GM18505 (cell line): ENCODE measurements around the gene WFIKKN2.
A peak's percentile ranks its signal among the peaks of the same experiment; 100 is the strongest.
"Not testable (repeated sequence)": the region's sequence is repeated elsewhere in the genome, so short reads cannot be mapped to it uniquely, and the experiment has no call there.

Experiments used
- ATAC-seq: cut with Tn5 transposase; IDR thresholded peaks from one replicate; pipeline ENCODE4 v1.9.1; 2021; ENCODE audit not compliant: unreplicated experiment
- POLR2A ChIP-seq: IDR thresholded peaks from 4 replicates; pipeline ENCODE4 v1.6.1; 2011; ENCODE audit warnings: borderline replicate concordance; ENCODE audit not compliant: insufficient read depth, insufficient read length; ENCODE audit errors: extremely low read depth

Gene WFIKKN2

GRCh38 chr17:50863931-50864330 lies 28.5 kb downstream of the WFIKKN2 start:
- TF ChIP-seq POLR2A, result no peak
- ATAC-seq, result no peak

DNA sequence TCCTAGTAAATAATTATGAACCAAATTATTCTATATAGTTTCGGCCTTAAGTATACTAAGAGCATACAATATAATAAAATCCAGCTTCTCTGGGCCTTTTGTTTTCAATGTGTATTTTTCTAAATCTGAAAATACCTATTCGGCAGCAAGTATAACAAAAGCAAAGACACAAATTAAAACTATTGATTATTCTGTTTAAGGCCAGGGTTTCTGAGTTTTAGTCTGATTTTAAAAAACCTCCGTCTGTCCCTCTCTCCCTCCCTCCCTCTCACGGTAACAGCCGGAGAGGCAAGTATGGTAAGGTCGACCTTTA lies 29.3 kb downstream of the WFIKKN2 start:
- no peak for TF ChIP-seq POLR2A
- no peak for ATAC-seq

- peak; percentile 23 for ATAC-seq
- peak; percentile 20 for TF ChIP-seq POLR2A
Measured at GRCh38 chr17:50865060-50865867, 29.9 kb downstream of the WFIKKN2 start.

GRCh38 chr17:50865868-50866260 lies 30.5 kb downstream of the WFIKKN2 start:
- ATAC-seq, result no peak
- TF ChIP-seq POLR2A, result no peak

- TF ChIP-seq POLR2A, result peak; percentile 99
- peak; percentile 64 for ATAC-seq
Measured at GRCh38 chr17:50866261-50866949, 31.0 kb downstream of the WFIKKN2 start, which contains the start of gene TOB1. TSS of gene TOB1 (minus strand) at chr17:50866354. CDS start at chr17:50864017, 2,337 bp downstream.

DNA sequence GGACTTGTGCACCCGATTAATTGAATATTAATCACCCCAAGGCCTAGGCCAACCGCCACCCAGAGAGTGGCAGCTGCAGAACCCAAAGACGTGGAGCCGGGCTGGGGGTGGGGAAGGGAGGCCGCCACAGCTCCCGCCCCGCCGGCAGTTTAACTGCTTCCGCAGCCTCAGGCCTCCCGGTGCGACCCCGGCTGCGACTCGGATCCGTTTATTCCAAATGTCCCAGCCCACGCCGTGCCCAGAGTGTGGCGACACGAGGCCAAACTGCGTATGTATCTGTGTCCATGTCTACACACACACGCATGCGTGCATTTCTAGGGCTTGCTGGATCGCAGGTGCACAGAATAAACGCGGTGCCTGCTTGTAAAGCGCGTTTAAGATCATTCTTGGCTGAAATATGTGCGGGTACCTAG lies 31.6 kb downstream of the WFIKKN2 start:
- peak; percentile 66 for TF ChIP-seq POLR2A
- ATAC-seq, result peak; percentile 8

GRCh38 chr17:50867363-50868139 lies 32.2 kb downstream of the WFIKKN2 start:
- ATAC-seq, result peak; percentile 26

DNA sequence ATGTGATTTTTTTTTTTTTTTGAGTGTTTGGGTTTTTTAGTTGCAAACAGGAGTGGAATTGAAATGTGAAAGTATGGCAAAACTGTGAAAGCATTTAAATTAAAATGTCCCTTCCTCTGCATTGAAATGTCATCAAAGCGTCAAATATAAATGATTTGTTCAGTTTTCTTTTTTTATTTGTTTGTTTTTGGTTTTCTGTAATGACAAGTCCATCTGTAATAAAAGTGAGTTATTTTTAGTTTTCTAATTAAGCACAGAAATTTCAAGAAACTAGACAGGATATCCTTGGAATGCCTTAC lies 32.7 kb downstream of the WFIKKN2 start:
- no peak for ATAC-seq
- TF ChIP-seq POLR2A, result no peak

More at GRCh38 chr17:50867363-50868139, 32.2 kb downstream of the WFIKKN2 start:
- TF ChIP-seq POLR2A, result peak; percentile 72

DNA sequence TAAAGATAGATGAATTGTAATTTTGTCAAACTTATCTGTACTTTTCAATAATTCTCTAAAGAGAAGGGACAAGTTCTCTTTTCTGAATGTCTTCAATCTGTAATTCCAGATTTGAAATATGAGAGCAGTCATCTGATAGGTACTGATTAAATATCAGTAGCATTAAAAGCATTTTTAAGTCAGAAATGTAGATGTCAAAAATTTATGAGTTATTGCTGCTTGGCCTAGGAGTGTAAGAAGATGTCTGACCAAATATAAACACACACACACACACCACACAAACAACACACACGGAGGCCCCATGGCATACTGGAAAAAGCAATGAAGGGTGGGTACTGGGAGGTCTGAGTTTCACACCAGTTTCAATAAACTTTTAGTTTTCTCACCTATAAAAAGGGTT lies 33.2 kb downstream of the WFIKKN2 start:
- no peak for TF ChIP-seq POLR2A
- no peak for ATAC-seq

- no peak for TF ChIP-seq POLR2A
- no peak for ATAC-seq
Measured at GRCh38 chr17:50871364-50871763, 36.0 kb downstream of the WFIKKN2 start.

- no peak for ATAC-seq
- no peak for TF ChIP-seq POLR2A
Measured at GRCh38 chr17:50871898-50872297, 36.5 kb downstream of the WFIKKN2 start.

DNA sequence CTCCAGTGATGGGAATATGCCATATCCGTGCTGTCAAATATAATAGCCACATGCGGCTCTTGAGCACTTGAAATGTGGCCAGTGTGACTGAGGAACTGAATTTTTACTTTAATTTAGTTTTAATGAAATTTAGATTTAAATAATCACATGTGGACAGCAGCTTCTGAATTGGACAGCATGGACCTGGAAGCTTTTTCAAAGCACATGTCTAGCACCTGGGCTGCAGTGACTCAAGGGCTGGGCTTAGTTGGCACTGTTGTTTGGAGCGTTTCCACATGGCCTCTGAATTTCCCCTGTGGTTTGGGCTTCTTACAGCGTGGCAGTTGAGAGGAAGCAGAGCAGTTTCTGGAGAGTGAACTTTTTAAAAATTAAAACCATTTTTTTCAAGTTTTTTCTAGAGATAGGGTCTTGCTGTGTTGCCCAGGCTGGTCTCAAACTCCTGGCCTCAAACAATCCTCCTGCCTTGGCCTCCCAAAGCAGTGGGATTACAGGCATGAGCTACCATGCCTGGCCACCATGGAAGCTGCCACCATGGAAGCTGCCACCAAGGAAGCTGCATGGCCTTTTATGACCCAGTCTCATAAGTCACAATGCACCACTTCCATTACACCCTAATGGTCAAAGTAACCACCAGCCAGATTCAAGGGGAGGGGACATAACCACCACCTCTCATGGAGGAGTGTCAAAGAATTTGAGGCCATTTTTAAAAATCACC lies 37.5 kb downstream of the WFIKKN2 start:
- no peak for TF ChIP-seq POLR2A
- ATAC-seq, result no peak

- no peak for ATAC-seq
- no peak for TF ChIP-seq POLR2A
Measured at GRCh38 chr17:50875074-50875473, 39.7 kb downstream of the WFIKKN2 start.

- ATAC-seq, result not testable (repeated sequence)
Measured at GRCh38 chr17:50877042-50877441, 41.7 kb downstream of the WFIKKN2 start.
